Measurements from ENCODE around the gene ZNF529.

Gene ZNF529

GRCh38 chr19:36501973-36502372 is 71.1 kb downstream of the ZNF529 start:
- H3K4me3 ChIP-seq (ENCODE audit: low read depth, low read length): no peak overlapping the region
- no peak for TF ChIP-seq CTCF (IDR thresholded peaks at IDR 0.05; ENCODE audit: low read depth, low read length)

- H3K4me3 ChIP-seq (ENCODE audit: low read depth, low read length): no peak overlapping the region
- no peak for TF ChIP-seq CTCF (IDR thresholded peaks at IDR 0.05; ENCODE audit: low read depth, low read length)
These were observed 76.1 kb downstream of the ZNF529 start for GRCh38 chr19:36497001-36497400.

Measured in WI38 (cell line).